PC-3 (cell line): ENCODE results near the gene CNOT11. TPM values are rescaled to one million over a fixed set of nuclear protein-coding genes. Genes with fewer than 3 reads are reported as not detected.

ENCODE experiments used
- ATAC-seq: fragments of 200-7000 bp; cut with Tn5 transposase; 2 replicates; pipeline ENCODE4 v1.9.1; 2020; ENCODE audit warnings: mild to moderate bottlenecking, moderate library complexity
- BruUV-seq: library from RNA; stranded (reverse); fragments of 400-500 nt; replicated peaks from 2 replicates; lab custom pipeline; 2021; lab: Mats Ljungman, UMichigan
- CTCF ChIA-PET: fragments of 300-600 bp; sonication (Branson Sonifier 250); formaldehyde crosslinking; loops from one replicate; lab custom pipeline; 2022; ENCODE audit warnings: antibody characterized with exemption; lab: Charles Lee
- POLR2A ChIA-PET: fragments of 300-600 bp; sonication (Branson Sonifier 250); formaldehyde crosslinking; loops from one replicate; lab custom pipeline; 2022; ENCODE audit warnings: antibody characterized with exemption; ENCODE audit not compliant: unreplicated experiment; lab: Charles Lee
- DNase-seq: peaks from one replicate; pipeline ENCODE4 v3.0.0-alpha.2; 2015
- H2AFZ ChIP-seq: fragments of 300-600 bp; sonication (generic); 2 replicates; pipeline ENCODE4 v1.6.0; 2016; ENCODE audit warnings: antibody characterized with exemption, low read length
- H3F3A ChIP-seq: fragments of 300-600 bp; sonication (generic); one replicate; pipeline ENCODE4 v1.6.0; 2017; ENCODE audit warnings: antibody characterized with exemption, low read length, control low read depth, mild to moderate bottlenecking; ENCODE audit not compliant: unreplicated experiment
- H3K27ac ChIP-seq: fragments of 300-600 bp; sonication (generic); 2 replicates; pipeline ENCODE4 v1.5.1; 2016; ENCODE audit warnings: mild to moderate bottlenecking, low read length
- H3K27me3 ChIP-seq: fragments of 300-600 bp; sonication (generic); 2 replicates; pipeline ENCODE4 v1.6.1; 2016; ENCODE audit warnings: low read length, mixed read lengths
- H3K36me3 ChIP-seq: fragments of 300-600 bp; sonication (generic); 2 replicates; pipeline ENCODE4 v1.6.1; 2016; ENCODE audit warnings: low read depth, mixed run types, low read length, mixed read lengths
- H3K4me1 ChIP-seq: fragments of 300-600 bp; sonication (generic); 2 replicates; pipeline ENCODE4 v1.5.1; 2016; ENCODE audit warnings: low read length; ENCODE audit not compliant: insufficient read depth
- H3K4me2 ChIP-seq: fragments of 300-600 bp; sonication (generic); 2 replicates; pipeline ENCODE4 v1.6.0; 2016; ENCODE audit warnings: low read length
- H3K4me3 ChIP-seq: fragments of 300-600 bp; sonication (generic); 2 replicates; pipeline ENCODE4 v1.5.1; 2016; ENCODE audit warnings: mild to moderate bottlenecking, low read length, mixed read lengths
- H3K79me2 ChIP-seq: fragments of 300-600 bp; sonication (generic); 2 replicates; pipeline ENCODE4 v1.6.1; 2017; ENCODE audit warnings: low read length, mixed read lengths
- H3K9ac ChIP-seq: fragments of 300-600 bp; sonication (generic); 2 replicates; pipeline ENCODE4 v1.6.0; 2016; ENCODE audit warnings: mild to moderate bottlenecking, low read length
- H3K9me2 ChIP-seq: fragments of 300-600 bp; sonication (generic); replicated peaks from 2 replicates; pipeline ENCODE4 v1.6.1; 2016; ENCODE audit warnings: mixed run types, low read length, mixed read lengths
- H3K9me3 ChIP-seq: fragments of 300-600 bp; sonication (generic); 2 replicates; pipeline ENCODE4 v1.6.1; 2016; ENCODE audit warnings: low read length, mixed read lengths
- H4K20me1 ChIP-seq: fragments of 300-600 bp; sonication (generic); 2 replicates; pipeline ENCODE4 v1.6.1; 2016; ENCODE audit warnings: low read length, mixed read lengths
- EZH2 ChIP-seq: fragments of 300-600 bp; sonication (generic); IDR thresholded peaks from one replicate; pipeline ENCODE4 v1.6.1; 2017; ENCODE audit warnings: antibody characterized with exemption, mild to moderate bottlenecking, low read length; ENCODE audit not compliant: unreplicated experiment
- EZH2phosphoT487 ChIP-seq: fragments of 300-600 bp; sonication (generic); IDR thresholded peaks from 2 replicates; pipeline ENCODE4 v1.6.1; 2018; ENCODE audit warnings: mild to moderate bottlenecking, antibody characterized with exemption, low read length, borderline replicate concordance
- intact Hi-C: fragments of 100-400 bp; cut with micrococcal nuclease; formaldehyde crosslinking; loops from 2 replicates; pipeline ENCODE4 v1.9.0; 2023
- total RNA-seq: library from RNA; depleted of rRNA; stranded (reverse); fragments of >200 nt; gene quantifications from 2 replicates; pipeline ENCODE4 v1.2.3, GENCODE V29; 2014
- TF ChIP-seq, protein P1 (sequence below): fragments of 300-600 bp; sonication (generic); conservative IDR thresholded peaks from 2 replicates; pipeline ENCODE4 v1.5.1; 2017; ENCODE audit warnings: antibody characterized with exemption, low read depth, mild to moderate bottlenecking, low read length

Gene CNOT11
- total RNA-seq, 1 experiment from 2014 or later, result 48.5 TPM

DNA sequence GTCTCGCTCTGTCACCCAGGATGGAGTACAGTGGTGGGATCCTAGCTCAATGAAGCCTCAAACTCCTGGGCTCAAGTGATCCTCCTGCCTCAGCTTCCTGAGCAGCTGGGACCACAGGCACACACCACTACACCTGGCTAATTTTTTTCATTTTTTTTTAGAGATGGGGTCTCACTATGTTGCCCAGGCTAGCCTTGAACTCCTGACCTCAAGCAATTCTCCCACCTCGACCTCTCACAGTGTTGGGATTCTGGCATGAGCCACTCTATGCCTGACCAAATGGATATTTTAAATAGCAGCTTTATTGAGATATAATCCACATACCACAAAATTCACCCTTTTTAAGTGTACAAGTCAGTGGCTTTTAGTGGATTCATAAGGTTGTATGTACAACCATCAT is 44.7 kb downstream of the CNOT11 start:
- intact Hi-C loops, result no loop called here
- H3K36me3 ChIP-seq, result peaks cover 25% of the 10 kb centered on the region; the same call in 1 of the 2 replicates
- DNase-seq, result no peak
- H3K9ac ChIP-seq, result no peak overlapping the region
- no peak overlapping the region for H3K4me3 ChIP-seq
- H3K9me3 ChIP-seq, result no peaks in the 10 kb centered on the region
- no peaks in the 10 kb centered on the region for H3K9me2 ChIP-seq
- ChIA-PET CTCF (no interaction called here), POLR2A (no interaction called here)
- TF ChIP-seq, protein P1, sequence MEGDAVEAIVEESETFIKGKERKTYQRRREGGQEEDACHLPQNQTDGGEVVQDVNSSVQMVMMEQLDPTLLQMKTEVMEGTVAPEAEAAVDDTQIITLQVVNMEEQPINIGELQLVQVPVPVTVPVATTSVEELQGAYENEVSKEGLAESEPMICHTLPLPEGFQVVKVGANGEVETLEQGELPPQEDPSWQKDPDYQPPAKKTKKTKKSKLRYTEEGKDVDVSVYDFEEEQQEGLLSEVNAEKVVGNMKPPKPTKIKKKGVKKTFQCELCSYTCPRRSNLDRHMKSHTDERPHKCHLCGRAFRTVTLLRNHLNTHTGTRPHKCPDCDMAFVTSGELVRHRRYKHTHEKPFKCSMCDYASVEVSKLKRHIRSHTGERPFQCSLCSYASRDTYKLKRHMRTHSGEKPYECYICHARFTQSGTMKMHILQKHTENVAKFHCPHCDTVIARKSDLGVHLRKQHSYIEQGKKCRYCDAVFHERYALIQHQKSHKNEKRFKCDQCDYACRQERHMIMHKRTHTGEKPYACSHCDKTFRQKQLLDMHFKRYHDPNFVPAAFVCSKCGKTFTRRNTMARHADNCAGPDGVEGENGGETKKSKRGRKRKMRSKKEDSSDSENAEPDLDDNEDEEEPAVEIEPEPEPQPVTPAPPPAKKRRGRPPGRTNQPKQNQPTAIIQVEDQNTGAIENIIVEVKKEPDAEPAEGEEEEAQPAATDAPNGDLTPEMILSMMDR, result no peak
- TF ChIP-seq EZH2 (no peak), EZH2phosphoT487 (no peak)
- H3F3A ChIP-seq, result no peaks in the 10 kb centered on the region
- H2AFZ ChIP-seq, result no peak overlapping the region
- BruUV-seq, result no TSS peak
- H3K4me1 ChIP-seq, result peaks cover 9% of the 10 kb centered on the region
- H3K4me2 ChIP-seq, result no peak overlapping the region
- peaks cover 51% of the 10 kb centered on the region for H4K20me1 ChIP-seq
- H3K27ac ChIP-seq, result no peak overlapping the region
- no peaks in the 10 kb centered on the region for H3K27me3 ChIP-seq
- peaks cover 92% of the 10 kb centered on the region for H3K79me2 ChIP-seq
- ATAC-seq, result no peak

DNA sequence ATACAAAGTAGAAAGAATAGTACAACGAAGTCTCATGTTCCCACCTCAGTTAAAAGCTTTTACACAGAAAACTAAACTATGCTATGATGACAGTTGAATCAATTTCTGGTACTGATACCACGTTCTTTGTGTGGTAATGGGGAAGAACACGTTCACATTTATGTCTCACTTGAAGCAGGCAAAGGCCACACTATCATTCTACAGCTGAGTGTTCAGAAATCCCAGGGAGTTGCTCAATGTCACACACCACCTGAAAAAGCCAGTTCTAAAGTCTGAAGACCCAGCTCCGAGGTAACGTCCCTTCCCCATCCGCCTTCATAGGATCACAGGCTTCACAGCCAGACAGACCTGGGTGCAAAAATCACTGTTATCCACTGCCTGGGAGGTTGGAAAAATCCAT is 46.9 kb downstream of the CNOT11 start:
- no peaks in the 10 kb centered on the region for H3K27me3 ChIP-seq
- no peak for ATAC-seq
- no peaks in the 10 kb centered on the region for H3K9me2 ChIP-seq
- intact Hi-C loops, result no loop called here
- CTCF ChIA-PET, result no interaction called here
- POLR2A ChIA-PET, result no interaction called here
- no peaks in the 10 kb centered on the region for H3F3A ChIP-seq
- no peak overlapping the region for H2AFZ ChIP-seq
- no peak for DNase-seq
- H3K36me3 ChIP-seq, result peaks cover 14% of the 10 kb centered on the region; the same call in 1 of the 2 replicates
- H3K79me2 ChIP-seq, result peaks cover 98% of the 10 kb centered on the region
- H3K27ac ChIP-seq, result no peak overlapping the region
- TF ChIP-seq EZH2phosphoT487, result no peak
- no peak for TF ChIP-seq EZH2
- TF ChIP-seq, protein P1, result no peak
- no peak overlapping the region for H3K4me2 ChIP-seq
- H3K4me1 ChIP-seq, result peaks cover 24% of the 10 kb centered on the region
- H3K9me3 ChIP-seq, result no peaks in the 10 kb centered on the region
- H3K9ac ChIP-seq, result no peak overlapping the region
- BruUV-seq, result no TSS peak
- H4K20me1 ChIP-seq, result peaks cover 59% of the 10 kb centered on the region
- H3K4me3 ChIP-seq, result no peak overlapping the region

DNA sequence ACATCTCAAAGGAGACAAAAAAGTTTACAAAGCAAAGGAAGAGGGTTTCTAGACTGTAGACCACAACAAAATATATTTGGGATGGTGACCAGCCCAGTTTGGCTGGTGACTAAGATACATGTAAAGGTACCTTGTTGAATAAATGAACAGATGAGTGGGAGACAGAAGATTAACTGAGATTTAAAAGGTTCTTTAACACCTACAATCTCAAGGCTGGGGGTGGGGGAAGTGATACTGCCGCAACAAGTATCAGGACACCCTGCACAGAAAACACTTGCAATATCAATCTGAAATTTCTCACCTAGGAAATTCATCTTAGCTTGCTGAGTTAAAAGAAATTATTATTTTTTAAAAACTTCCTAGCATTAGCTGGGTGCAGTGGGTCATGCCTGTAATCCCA is 47.5 kb downstream of the CNOT11 start:
- Histone ChIP-seq H3K9me2 (no peaks in the 10 kb centered on the region), H2AFZ (no peak overlapping the region), H3K9ac (no peak overlapping the region), H3K27ac (no peak overlapping the region), H3K4me1 (peaks cover 27% of the 10 kb centered on the region), H3K79me2 (peaks cover 98% of the 10 kb centered on the region), H3K4me3 (no peak overlapping the region), H3F3A (no peaks in the 10 kb centered on the region), H3K27me3 (no peaks in the 10 kb centered on the region), H3K4me2 (no peak overlapping the region), H3K9me3 (no peaks in the 10 kb centered on the region), H3K36me3 (peaks cover 10% of the 10 kb centered on the region; the same call in 1 of the 2 replicates), H4K20me1 (peaks cover 57% of the 10 kb centered on the region)
- ChIA-PET POLR2A (no interaction called here), CTCF (no interaction called here)
- DNase-seq, result no peak
- no peak for ATAC-seq
- no TSS peak for BruUV-seq
- intact Hi-C loops, result no loop called here
- TF ChIP-seq, protein P1, result no peak
- TF ChIP-seq EZH2, result no peak
- no peak for TF ChIP-seq EZH2phosphoT487
